K562 treated with DMSO at 1 percent for 4 hours (cell line): ENCODE results near the gene TAF11L14. TPM values are rescaled to one million over a fixed set of nuclear protein-coding genes. Genes with fewer than 3 reads are reported as not detected.

ENCODE experiments used
- total RNA-seq: library from RNA; unstranded; fragments of 300-600 nt; gene quantifications from 2 replicates; pipeline ENCODE4 v1.2.3, GENCODE V29; 2022; ENCODE audit not compliant: insufficient read depth

Gene TAF11L14
- not detected in 2 replicates for total RNA-seq

GRCh38 chr5:17634160-17634559, at the start of gene TAF11L14:
Gene TAF11L14, plus strand, starts transcription at chr5:17634460.

GRCh38 chr5:17585658-17586057, 48.6 kb upstream of the TAF11L14 start, which contains the start of gene TAF11L7:
Gene TAF11L7, minus strand, starts transcription at chr5:17585758.

GRCh38 chr5:17590860-17591259, 43.4 kb upstream of the TAF11L14 start, which contains the start of gene TAF11L8:
Gene TAF11L8, minus strand, starts transcription at chr5:17590960.

GRCh38 chr5:17594255-17594654, 40.0 kb upstream of the TAF11L14 start, which contains the start of gene TAF11L9:
Gene TAF11L9, minus strand, starts transcription at chr5:17594394.

GRCh38 chr5:17597728-17598127, 36.5 kb upstream of the TAF11L14 start, which contains the start of gene TAF11L10:
Gene TAF11L10, minus strand, starts transcription at chr5:17597828.

DNA sequence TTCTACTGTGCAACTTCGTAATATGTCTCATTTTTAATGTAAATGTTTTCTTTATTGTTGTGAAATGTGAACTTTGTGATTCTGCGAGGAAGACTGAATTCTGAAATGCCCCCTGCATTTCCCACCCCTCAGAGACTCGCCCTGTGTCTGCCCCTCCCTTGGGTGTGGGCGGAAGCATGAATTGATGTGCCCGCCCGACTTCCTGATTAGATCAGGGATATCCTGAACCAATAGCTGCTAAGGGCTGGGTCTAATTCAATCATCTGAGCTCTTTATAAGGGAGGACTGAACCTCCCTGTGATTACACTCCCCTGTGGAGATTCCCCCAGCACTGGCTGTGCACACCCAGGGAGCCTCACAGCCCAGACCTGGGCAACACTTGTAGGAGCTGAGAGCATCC, 30.4 kb upstream of the TAF11L14 start, which contains the start of gene TAF11L11:
Gene TAF11L11, plus strand, starts transcription at position 304 of the 400 bp plus-strand sequence.

GRCh38 chr5:17610092-17610491, 24.2 kb upstream of the TAF11L14 start, which contains the start of gene TAF11L12:
Gene TAF11L12, plus strand, starts transcription at chr5:17610392.

DNA sequence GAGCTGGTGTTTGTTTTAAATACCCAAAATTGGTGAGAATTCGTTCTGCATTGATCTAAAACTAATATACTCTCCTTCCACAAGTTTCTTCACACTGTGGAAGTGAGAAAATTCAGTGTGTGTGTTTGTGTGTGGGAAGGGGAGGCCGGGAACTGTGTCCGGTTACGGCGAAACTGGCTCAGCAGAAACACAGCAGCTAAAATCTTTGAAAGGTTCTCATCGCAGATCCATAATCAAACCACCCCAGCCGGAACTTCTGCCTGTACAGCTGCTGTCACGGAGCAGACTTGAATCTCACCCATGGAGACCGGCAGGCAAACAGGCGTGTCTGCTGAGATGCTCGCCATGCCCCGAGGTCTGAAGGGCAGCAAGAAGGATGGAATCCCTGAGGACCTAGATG, 2.5 kb upstream of the TAF11L14 start, which contains the start of gene TAF11L13:
Gene TAF11L13, plus strand, starts transcription at position 301 of the 400 bp plus-strand sequence.

Other genes with a start within 250 kb of the TAF11L14 start
- not detected in 2 replicates for gene TAF11L2, start 136.2 kb upstream of the TAF11L14 start, total RNA-seq
- not detected in 2 replicates for gene TAF11L3, start 116.1 kb upstream of the TAF11L14 start, total RNA-seq
- not detected in 2 replicates for gene TAF11L4, start 112.7 kb upstream of the TAF11L14 start, total RNA-seq
- gene TAF11L5, start 109.2 kb upstream of the TAF11L14 start, total RNA-seq: not detected in 2 replicates
- gene TAF11L6, start 105.8 kb upstream of the TAF11L14 start, total RNA-seq: not detected in 2 replicates
- not detected in 2 replicates for gene TAF11L7, start 48.7 kb upstream of the TAF11L14 start, total RNA-seq
- gene TAF11L8, start 43.5 kb upstream of the TAF11L14 start, total RNA-seq: not detected in 2 replicates
- gene TAF11L9, start 40.1 kb upstream of the TAF11L14 start, total RNA-seq: not detected in 2 replicates
- gene TAF11L10, start 36.6 kb upstream of the TAF11L14 start, total RNA-seq: not detected in 2 replicates
- gene TAF11L11, start 30.3 kb upstream of the TAF11L14 start, total RNA-seq: not detected in 2 replicates
- gene TAF11L12, start 24.1 kb upstream of the TAF11L14 start, total RNA-seq: not detected in 2 replicates
- not detected in 2 replicates for gene TAF11L13, start 2.4 kb upstream of the TAF11L14 start, total RNA-seq